ENCODE measurements around the gene ATP4B. TPM values are rescaled to one million over a fixed set of nuclear protein-coding genes. Genes with fewer than 3 reads are reported as not detected.

ATP4B gene
- total and polyA plus RNA-seq, 12 donors, result 0.01 TPM; not detected in 11

GRCh38 chr13:113638173-113638746 is 19.7 kb downstream of the ATP4B start:
- TF ChIP-seq CTCF (IDR thresholded peaks at IDR 0.05), result no peak
- Histone ChIP-seq H3K27ac (no peak overlapping the region), H3K36me3 (peaks cover 0 to 87% (median 32%) of the 10 kb centered on the region in 9 donors), H3K4me1 (peaks cover 0 to 5% (median 0%) of the 10 kb centered on the region in 9 donors), H3K27me3 (no peaks in the 10 kb centered on the region), H3K9me3 (no peaks in the 10 kb centered on the region), H3K4me3 (no peak overlapping the region)
- intact Hi-C loops (cut with DNase I), result no loop called here
- ATAC-seq (no peak), DNase-seq (no peak)
- 97 to 98% methylated on average over 37 of the region's 37 CpGs for WGBS, 2 donors

- intact Hi-C loops (cut with DNase I), result no loop called here
- ATAC-seq, result no peak
- Histone ChIP-seq H3K27ac (no peak overlapping the region), H3K4me3 (no peak overlapping the region), H3K9me3 (no peaks in the 10 kb centered on the region), H3K36me3 (peaks cover 0 to 94% (median 34%) of the 10 kb centered on the region in 9 donors), H3K4me1 (peaks cover 0 to 5% (median 0%) of the 10 kb centered on the region in 9 donors), H3K27me3 (no peaks in the 10 kb centered on the region)
- TF ChIP-seq CTCF (IDR thresholded peaks at IDR 0.05), result no peak
- 94 to 95% methylated on average over 30 of the region's 30 CpGs for WGBS, 2 donors
- no peak for DNase-seq
Observed at GRCh38 chr13:113637262-113638160, 20.5 kb downstream of the ATP4B start.

GRCh38 chr13:113636266-113636963 is 21.6 kb downstream of the ATP4B start:
- Histone ChIP-seq H3K4me3 (no peak overlapping the region), H3K9me3 (no peaks in the 10 kb centered on the region), H3K27ac (no peak overlapping the region), H3K4me1 (peaks cover 0 to 5% (median 0%) of the 10 kb centered on the region in 9 donors), H3K27me3 (no peaks in the 10 kb centered on the region), H3K36me3 (peaks cover 0 to 99% (median 34%) of the 10 kb centered on the region in 9 donors)
- 95 to 97% methylated on average over 24 of the region's 24 CpGs for WGBS, 2 donors
- no peak for TF ChIP-seq CTCF (IDR thresholded peaks at IDR 0.05)
- intact Hi-C loops (cut with DNase I), result no loop called here
- DNase-seq (no peak), ATAC-seq (no peak)

- DNase-seq (no peak), ATAC-seq (no peak)
- 97 to 98% methylated on average over 25 of the region's 25 CpGs for WGBS, 2 donors
- no peaks in the 10 kb centered on the region for H3K9me3 ChIP-seq
- no peak for TF ChIP-seq CTCF (IDR thresholded peaks at IDR 0.05)
- H3K4me1 ChIP-seq, result peaks cover 0 to 5% (median 0%) of the 10 kb centered on the region in 9 donors
- intact Hi-C loops (cut with DNase I), result no loop called here
- no peak overlapping the region for H3K27ac ChIP-seq
- no peaks in the 10 kb centered on the region for H3K27me3 ChIP-seq
- H3K4me3 ChIP-seq, result no peak overlapping the region
- H3K36me3 ChIP-seq, result peaks cover 0 to 100% (median 34%) of the 10 kb centered on the region in 9 donors
Observed at GRCh38 chr13:113635709-113636108, 22.3 kb downstream of the ATP4B start.

Data from heart right ventricle (tissue), 16 donors.